HG02642 (cell line): Measurements from ENCODE around the gene TCL1A.
"Not testable (repeated sequence)": the region's sequence is repeated elsewhere in the genome, so short reads cannot be mapped to it uniquely, and the experiment has no call there.

Source experiments
- ATAC-seq: cut with Tn5 transposase; IDR thresholded peaks from one replicate; pipeline ENCODE4 v1.9.1; 2021; ENCODE audit warnings: mild to moderate bottlenecking; ENCODE audit not compliant: unreplicated experiment, poor library complexity

Gene TCL1A, protein sequence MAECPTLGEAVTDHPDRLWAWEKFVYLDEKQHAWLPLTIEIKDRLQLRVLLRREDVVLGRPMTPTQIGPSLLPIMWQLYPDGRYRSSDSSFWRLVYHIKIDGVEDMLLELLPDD

DNA sequence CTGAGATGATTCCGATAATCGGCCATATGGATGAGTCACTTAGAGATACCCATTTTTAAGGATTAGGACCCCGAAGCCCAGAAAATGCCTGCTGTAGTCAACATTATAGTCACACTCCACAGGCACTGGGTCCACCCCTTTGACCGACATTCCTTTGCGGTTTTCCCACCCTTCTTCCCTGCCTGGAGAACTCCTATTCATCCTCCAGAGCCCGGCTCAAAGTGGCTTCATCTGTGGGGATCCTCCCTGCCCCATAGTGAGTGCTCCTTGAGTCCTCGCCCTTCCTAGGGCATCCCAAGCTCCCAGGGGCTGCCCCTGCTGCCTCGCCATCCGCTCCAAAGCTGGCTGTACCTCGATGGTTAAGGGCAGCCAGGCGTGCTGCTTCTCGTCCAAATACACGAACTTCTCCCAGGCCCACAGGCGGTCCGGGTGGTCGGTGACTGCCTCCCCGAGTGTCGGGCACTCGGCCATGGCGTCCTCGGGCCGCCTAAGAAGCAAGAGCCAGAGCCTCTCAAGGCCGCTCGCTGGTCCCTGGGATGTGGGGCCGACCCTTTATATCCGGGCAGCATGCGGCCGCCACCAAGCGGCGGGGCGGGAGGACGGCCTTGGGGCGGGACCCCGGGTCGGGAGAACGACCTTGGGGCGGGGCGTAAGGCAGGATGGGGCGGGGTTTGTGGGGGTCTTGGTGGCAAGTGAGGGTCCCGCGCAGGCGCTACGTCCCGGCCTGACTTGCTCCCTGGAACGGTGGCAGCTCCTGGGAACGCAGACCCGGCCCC lies at the start of gene TCL1A:
Gene TCL1A, minus strand, starts transcription at position 530 of the 776 bp plus-strand sequence. Its CDS starts 59 bp downstream, at position 471.
- peak; percentile 86 for ATAC-seq

DNA sequence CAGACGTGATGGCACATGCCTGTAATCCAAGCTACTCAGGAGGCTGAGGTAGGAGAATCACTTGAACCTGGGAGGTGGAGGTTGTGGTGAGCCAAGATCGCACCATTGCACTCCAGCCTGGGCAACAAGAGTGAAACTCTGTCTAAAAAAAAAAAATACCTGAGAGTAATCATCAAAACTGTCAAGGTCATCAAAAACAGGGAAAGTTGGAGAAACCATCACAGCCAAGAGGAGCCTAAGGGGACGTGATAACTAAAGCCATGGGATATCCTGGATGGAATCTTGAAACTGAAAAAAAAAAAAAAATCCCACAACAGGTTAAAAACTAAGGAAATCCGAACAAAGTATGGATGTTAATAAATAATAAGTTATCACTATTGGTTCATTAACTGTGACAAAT lies 49.1 kb upstream of the TCL1A start:
- ATAC-seq = not testable (repeated sequence)

DNA sequence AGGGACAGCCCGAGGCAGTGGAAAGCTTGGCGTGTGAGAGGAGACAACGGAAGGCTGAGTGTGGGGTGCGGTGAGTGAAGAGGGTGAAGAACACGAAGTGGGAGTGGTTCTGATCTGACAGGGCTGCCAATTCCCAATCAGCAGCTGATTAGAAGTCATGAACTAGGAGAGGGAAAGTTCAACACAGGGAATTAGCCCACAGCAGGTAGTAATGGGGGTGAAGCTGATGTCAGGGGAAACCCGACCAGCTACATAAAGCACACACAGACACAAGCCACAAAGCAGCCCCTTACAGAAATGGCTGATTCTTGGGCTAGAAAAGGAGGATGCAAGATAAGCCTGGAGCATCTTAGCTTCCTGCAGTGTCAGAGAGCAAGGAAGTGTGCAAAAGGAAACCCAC lies 47.5 kb upstream of the TCL1A start:
- ATAC-seq = no peak

DNA sequence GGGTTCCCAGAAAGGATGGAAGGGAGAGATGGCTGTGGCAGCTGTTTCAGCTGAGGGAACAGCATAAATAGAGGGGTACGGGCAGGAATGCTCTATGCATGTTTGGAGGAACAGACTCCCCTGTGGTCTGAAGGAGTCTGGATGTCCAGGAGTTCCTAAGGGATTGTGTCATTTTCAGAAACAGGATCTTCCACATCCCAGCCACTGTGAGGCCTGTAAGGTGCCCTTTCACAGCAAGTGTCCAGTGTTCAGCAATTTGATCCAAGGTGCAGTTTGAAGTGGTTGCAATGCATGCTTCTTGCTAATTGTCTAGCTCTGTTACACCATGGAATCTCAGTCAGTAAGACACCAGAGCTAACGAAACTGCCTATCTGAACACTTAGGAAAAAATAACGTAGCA lies 46.7 kb upstream of the TCL1A start:
- no peak for ATAC-seq

DNA sequence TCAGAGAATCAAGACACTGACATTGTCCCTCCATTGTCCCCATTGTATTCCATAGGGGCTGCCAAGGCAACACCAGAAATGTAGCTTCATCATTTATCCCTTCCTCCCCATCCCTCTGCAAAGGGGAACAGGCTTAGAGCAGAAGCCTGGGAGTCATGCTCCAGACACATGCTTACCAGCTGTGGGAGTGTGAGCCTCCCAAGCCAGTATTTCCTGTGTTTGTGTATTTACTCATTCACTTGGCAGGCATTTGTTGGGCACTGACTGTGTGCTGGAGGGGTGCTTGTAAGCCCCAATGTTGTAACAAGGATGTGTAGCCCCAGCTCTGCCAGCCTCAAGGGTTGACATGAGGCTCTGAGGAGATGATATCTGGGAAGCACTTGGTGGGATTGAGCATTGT lies 46.0 kb upstream of the TCL1A start:
- ATAC-seq = no peak

DNA sequence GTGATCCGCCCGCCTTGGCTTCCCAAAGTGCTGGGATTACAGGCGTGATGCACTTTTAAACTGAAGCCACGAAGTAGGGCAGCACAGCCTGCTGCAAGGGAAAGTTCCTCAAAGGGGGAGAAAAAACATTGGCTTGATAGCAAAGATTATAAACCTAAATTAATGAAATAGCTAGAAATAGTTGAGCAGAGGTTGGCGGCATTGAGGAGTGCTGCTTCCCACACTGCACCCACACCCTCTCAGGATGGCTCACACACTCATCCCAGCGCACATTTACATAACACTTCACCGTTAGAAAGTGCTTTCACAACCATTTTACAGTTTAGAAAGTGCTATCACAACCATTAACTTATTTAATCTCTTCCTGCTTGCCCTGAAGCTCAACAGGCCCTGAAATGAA lies 44.4 kb upstream of the TCL1A start:
- no peak for ATAC-seq

DNA sequence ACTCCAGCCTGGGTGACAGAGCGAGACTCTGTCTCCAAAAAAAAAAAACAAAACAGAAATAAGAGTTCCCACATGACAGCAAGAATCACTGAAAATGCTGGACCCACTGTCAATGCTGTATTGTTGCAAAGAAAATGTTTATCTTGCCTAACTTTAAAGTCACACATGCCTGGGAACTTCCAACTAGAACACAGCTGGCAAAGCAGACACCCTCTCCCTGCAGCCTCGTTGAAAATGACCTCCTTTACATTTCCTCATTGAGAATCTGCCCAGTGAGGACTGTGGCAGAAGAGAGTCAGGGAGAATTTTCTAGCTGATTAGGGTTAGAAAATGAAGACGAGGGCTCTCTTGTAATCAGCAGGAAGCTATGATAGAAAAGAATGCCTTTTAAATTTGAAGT lies 42.8 kb upstream of the TCL1A start:
- no peak for ATAC-seq

DNA sequence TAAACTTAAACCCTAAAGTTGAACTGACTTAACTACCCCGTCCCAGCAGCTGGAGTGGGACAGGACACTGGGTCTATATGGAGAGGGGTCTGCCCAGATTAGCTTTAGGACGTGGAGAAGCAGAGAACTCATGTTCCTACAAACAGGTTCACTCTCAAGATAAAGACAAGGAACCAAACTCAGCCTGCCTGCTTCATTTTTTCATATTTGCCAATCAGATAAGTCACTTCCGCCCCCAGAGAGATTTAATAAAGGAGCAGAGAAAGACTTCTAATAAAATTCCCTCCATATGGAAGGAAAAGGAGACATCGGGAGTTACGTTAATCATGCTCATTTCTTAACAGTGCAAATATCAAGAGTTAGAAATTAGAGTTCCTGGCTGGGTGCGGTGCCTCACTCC lies 42.2 kb upstream of the TCL1A start:
- no peak for ATAC-seq

DNA sequence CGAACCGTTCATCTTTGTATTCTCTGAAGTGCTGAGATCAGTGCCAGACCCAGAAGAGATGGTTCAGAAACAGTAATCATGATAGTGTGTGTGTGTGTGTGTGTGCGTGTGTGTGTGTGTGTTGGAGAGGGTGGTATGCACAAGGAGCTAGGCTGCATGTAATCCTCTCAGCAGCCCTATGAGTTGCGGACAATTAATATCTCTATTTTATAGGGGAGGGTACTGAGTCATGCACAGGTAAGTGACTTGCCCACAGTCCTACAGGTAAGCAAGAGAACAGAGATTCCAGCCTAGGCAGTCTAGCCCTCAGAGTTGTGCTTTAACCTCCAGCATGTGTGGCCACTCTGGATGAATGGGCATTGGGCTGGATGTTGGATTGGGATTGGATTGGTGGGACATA lies 27.9 kb upstream of the TCL1A start:
- no peak for ATAC-seq

DNA sequence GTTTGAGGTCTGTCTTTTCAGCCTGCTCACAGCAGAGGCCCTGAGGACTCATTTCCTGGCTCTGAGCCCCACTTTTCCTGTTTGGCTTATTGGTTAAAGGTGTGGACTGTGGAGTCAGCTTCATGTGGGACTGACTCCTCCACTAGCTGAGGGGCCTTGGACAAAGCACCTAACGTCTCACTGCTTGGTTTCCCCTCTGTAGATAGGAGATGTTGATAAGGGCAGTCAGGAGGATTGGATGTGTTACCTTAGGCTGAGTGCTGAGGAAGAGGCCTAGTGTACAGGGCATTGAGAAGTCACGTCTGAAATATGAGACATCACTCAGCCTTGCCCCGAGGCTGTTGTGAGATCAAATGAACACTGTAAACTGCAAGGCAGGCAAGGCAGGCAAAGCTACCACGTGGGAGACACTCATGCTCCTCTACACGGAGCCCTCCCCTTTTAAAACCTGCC lies 27.1 kb upstream of the TCL1A start:
- no peak for ATAC-seq

DNA sequence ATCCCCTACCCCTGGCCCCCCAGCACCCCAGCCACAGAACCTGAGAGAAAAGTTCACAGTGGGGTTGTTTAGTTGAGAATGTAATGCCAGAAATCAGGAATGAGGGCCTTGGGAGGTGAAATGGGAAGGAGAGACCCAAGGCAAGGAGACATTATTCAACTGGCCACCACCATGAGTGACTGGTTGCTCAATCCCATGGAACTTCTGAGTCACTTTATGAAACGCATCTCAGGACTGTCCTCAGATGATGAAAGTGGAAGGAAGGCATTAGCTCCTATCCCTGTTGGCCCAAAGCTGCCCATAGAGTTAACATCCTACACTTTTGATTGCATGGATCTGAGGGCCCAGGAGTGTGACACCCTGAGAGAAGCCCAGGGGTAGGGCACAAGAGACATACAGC lies 25.4 kb upstream of the TCL1A start:
- no peak for ATAC-seq

DNA sequence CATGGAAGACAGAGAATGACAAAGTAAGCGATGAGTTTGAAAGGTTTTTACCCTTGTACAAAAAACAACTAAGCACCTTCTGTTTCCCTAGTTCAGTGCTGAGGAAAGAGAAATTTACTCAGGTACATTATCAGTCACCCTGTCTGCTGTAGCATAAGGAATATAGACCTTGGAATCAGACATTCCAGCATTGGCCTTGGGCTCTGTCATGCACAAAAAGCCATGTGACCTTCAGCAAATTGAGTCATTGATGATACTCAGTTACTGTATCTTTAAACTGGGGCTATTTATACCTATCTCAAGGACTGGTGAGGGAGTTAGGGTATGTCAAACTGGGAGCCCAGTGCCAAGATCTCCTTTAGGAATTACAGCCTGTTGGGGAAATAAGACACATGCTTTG lies 19.3 kb upstream of the TCL1A start:
- no peak for ATAC-seq

DNA sequence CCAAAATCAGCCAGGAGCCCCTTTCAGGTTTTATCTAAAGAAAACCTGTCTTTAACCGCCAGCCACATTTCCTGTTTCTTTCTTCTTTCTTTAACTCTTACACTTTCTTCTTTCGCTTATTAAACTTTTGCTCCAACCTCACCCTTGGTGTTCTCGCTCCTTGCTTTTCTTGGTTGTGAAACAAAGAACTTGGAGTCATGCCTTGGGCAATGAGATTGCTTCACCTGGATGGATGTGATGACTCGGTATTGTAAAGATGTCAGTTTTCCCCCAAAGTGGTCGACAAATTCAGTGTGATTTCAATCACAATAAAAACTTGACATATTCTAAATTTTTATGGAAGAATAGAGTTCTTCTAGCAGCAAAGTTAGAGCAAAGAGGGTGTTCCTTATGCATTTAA lies 16.2 kb upstream of the TCL1A start:
- no peak for ATAC-seq

DNA sequence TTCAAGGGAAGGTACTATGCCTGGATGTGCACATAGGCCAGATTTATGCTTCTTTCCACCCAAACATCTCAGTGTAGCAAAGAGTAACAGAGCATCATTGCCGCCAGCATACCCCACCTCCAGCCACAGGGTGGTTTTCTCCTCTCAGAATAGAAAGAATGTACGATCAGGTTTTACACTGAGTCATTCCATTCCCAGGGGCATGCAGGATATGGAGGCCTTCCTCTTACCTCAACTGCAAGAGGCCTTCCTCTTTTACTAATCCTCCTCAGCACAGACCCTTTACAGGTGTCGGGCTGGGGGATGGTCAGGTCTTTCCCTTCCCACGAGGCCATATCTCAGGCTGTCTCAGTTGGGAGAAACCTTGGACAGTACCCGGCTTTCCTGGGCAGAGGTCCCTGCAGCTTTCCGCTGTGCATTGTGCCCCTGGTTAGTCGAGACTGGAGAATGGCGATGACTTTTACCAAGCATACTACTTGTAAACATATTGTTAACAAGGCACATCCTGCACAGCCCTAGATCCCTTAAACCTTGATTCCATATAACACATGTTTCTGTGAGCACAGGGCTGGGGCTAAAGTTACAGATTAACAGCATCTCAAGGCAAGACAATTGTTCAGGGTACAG lies 15.6 kb upstream of the TCL1A start:
- ATAC-seq = not testable (repeated sequence)

DNA sequence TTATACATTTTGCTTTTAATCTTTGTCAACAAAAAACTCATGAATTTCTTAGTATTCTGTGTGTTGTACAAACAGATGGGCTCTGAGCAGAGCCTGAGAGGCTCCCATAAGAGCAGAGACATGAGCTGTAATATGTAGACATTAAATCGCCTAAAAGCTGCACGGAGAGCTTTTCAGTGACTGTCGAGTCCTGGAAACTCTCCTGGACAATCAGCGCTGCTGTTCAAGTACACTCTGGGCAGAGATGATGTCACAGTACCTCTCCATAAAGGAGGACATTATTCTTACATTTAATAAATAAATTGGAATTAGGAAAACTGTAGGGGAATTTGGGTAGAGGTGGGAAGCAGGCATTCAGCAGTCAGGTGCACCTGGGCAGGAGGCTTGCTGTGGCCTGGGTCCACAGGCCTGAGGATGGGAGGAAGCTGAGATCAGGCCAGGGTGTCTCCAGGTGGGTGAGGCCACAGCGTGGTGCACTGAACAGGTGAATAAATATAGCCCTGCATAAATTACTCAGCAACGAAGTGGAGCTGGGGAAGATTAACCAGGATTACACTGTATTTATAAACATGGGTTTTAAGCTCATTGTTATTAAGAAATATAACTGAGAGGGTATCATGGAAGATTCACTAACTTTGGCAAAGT lies 13.3 kb upstream of the TCL1A start:
- no peak for ATAC-seq

DNA sequence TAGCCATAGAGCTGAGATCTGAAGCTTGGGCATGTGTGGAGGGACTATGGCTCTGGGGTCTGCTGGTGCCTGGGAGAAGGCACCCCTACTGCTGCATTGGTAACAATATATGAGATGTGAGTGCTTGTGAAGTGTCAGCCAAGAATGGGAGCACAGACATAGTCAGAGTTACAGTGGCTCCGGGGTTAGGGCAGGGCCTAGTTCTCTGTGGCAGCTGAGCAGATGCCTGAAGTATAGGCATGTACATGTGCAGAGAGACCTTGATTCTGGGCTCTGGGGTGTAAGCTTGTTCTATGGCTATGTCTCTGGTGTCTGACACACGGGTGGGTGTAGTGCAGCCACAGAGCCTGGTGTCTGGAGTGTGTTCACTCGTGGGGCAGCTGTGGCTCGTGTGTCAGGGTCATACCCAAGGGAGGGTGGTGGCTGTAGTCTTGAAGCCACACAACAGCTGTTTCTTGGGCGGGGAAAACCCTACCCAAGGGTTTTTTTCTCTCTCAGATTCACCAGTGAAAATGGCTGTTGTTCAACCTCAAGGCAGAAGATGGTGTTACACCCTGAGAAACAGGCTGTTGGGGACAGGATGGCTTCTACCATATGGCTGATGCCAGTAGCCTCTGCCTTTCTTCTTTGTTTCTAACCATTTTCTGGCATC lies 11.9 kb upstream of the TCL1A start:
- ATAC-seq = peak; percentile 85

DNA sequence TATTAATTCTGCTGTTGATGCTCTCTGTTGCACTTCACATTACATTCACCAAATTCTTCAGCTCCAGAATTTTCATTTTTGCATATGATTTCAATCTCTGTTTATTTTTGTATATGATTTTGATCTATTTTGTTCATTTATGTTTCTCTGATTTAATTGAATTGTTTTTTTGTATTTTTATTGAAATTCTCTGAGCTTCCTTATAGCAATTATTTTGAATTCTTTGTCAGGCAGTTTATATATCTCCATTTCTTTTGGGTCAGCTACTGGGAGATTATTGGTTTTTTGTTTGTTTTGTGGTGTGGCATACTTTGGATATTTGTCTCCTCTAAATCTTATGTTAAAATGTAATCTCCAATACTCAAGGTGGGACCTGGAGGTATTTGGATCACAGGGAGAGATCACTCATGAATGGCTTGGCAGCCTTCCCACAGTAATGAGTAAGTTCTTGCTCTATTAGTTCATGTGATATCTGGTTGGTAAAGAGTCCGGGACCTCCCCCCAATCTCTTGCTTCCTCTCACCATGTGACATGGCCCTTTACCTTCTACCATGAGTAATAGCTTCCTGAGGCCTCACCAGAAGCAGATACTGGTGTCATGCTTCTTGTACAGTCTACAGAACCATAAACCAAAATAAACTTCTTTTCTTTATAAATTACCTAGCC lies 8.7 kb upstream of the TCL1A start:
- no peak for ATAC-seq

DNA sequence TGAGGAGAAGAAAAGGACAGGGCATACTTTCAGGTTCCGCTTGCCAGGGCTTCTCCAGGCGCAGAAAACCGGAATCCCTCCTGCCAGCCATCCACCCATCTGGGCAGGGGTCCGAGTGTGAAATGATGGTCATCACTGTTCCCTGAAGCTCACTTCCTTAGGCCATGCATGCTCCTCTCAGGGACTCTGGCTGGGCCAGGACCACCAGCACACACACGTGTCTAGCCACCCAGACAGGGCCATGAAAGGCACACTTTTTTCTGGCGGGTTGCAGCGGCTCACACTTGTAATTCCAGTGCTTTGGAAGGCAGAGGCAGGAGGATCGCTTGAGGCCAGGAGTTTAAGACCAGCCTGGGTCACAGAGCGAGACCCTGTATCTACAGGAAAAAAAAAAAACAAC lies 1.5 kb downstream of the TCL1A start:
- ATAC-seq = no peak

DNA sequence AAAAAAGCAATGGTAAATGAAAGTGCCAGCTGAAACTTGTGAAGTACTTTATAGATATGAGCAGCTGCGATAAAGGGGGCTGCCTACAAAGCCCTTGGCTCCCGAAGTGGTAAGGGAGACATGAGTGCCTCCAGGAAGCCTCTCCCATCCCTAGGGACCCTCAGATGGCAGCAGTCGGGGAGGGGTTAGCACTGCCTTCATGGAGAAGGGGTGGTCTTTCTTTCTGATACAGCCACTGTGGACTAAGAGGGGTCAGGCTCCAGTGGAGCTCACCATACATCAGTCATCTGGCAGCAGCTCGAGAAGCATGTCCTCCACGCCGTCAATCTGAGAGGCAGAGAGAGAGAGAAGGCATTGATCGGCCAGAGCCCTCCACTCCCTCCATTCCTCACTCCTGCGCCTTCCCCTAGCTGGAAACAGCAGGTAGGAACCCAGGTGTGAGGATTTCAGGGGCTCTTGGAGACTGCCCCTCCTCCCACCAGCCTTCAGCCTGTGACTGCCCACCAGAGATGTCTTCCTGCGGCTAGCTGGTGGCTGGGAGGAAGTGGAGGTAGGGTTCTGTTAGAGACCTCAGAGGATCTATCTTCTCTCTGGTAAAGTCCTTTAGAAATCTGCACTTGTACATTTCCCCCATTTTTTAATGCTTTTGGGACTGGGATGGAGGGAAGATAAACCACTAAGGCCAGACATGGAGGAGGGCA lies 2.3 kb downstream of the TCL1A start:
- ATAC-seq = peak; percentile 34

DNA sequence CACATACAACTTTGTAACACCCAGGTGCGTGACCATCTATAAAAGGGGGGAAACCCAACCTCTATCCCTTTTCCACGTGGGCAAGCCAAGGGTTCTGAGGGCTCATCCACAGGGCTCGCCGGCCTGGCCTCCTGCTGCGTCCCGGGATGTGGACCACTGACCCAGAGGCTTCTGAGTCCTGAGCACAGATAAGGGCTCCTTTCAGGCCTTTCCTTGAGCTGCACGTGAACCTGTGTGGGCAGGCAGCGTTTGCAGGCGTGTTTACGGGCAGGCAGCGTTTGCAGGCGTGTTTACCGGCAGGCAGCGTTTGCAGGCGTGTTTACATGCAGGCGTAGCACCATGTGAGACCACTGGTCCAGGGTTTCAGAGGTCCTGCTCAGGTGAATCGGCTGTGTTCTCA lies 3.8 kb downstream of the TCL1A start:
- ATAC-seq = no peak
